GM23338 (cell line): ENCODE results near the gene SCNN1G.

Experiments
- CTCF ChIP-seq, 2 experiments: fragments of 200-600 bp in 1 of 2; sonication (generic) in 1 of 2; conservative IDR thresholded peaks; 2 replicates each; pipeline versions ENCODE4 v1.5.1 to v1.6.1; 2016 to 2017; ENCODE audit warnings: antibody characterized with exemption in 2 of 2, low read depth in 2 of 2, mild to moderate bottlenecking in 2 of 2, moderate library complexity in 1 of 2
- ETS1 ChIP-seq: IDR thresholded peaks from 2 replicates; pipeline ENCODE4 v1.6.1; 2016; ENCODE audit warnings: antibody characterized with exemption
- EZH2 ChIP-seq: fragments of 200-600 bp; sonication (generic); IDR thresholded peaks from one replicate; pipeline ENCODE4 v1.8.0; 2017; ENCODE audit warnings: antibody characterized with exemption, mild to moderate bottlenecking, low read depth; ENCODE audit not compliant: unreplicated experiment
- EZH2phosphoT487 ChIP-seq: fragments of 200-600 bp; sonication (generic); IDR thresholded peaks from one replicate; pipeline ENCODE4 v1.8.1; 2018; ENCODE audit warnings: antibody characterized with exemption; ENCODE audit not compliant: unreplicated experiment
- JUNB ChIP-seq: IDR thresholded peaks from one replicate; pipeline ENCODE4 v1.6.1; 2016; ENCODE audit warnings: antibody characterized with exemption; ENCODE audit not compliant: unreplicated experiment
- POLR2AphosphoS5 ChIP-seq: IDR thresholded peaks from 2 replicates; pipeline ENCODE4 v1.6.1; 2016; ENCODE audit warnings: antibody characterized with exemption, low read depth
- REST ChIP-seq: IDR thresholded peaks from one replicate; pipeline ENCODE4 v1.6.1; 2018; ENCODE audit warnings: antibody characterized with exemption; ENCODE audit not compliant: unreplicated experiment
- STAT1 ChIP-seq: IDR thresholded peaks from one replicate; pipeline ENCODE4 v1.6.1; 2016; ENCODE audit warnings: antibody characterized with exemption; ENCODE audit not compliant: unreplicated experiment
- ZNF114 ChIP-seq: fragments of 250-450 bp; sonication (Bioruptor Pico); IDR thresholded peaks from 2 replicates; pipeline ENCODE4 v1.5.0; 2020; ENCODE audit warnings: mild to moderate bottlenecking, moderate library complexity

- TF ChIP-seq CTCF (conservative IDR thresholded peaks at IDR 0.05; ENCODE audit: low read depth in 2 of 2) (no peak), JUNB (no peak), REST (no peak), ETS1 (no peak), STAT1 (no peak), ZNF114 (no peak), EZH2 (no peak), POLR2AphosphoS5 (no peak), EZH2phosphoT487 (no peak)
Measured at GRCh38 chr16:23214796-23215195, 32.3 kb downstream of the SCNN1G start.
